SH-SY5Y (cell line): Measurements from ENCODE around the gene TBXAS1.

Experiments used
- GATA2 ChIP-seq: IDR thresholded peaks from 2 replicates; pipeline ENCODE4 v1.6.1; 2011; ENCODE audit warnings: mild to moderate bottlenecking, low read depth, low read length
- GATA3 ChIP-seq: IDR thresholded peaks from 2 replicates; pipeline ENCODE4 v1.6.1; 2011; ENCODE audit warnings: low read depth, mild to moderate bottlenecking, low read length, moderate library complexity

TBXAS1 gene

DNA sequence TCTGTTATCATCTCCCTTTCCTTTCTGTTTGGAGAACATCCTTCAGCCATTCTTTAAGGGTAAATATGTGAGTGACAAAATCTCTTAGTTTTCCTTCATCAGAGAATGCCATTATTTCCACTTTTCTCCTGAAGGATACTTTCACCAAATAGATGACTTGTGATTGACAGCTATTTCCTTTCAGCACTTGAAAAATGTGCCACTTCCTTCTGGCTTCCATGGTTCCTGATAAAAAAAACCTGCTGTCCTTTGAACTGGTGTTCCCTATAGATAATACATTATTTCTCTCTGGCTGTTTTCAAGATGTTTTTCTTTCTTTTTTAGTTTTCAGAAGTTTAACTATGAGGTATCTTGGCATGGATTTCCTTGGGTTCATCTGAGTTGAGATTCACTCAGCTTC is 79.7 kb downstream of the TBXAS1 start:
- no peak for TF ChIP-seq GATA3
- no peak for TF ChIP-seq GATA2

DNA sequence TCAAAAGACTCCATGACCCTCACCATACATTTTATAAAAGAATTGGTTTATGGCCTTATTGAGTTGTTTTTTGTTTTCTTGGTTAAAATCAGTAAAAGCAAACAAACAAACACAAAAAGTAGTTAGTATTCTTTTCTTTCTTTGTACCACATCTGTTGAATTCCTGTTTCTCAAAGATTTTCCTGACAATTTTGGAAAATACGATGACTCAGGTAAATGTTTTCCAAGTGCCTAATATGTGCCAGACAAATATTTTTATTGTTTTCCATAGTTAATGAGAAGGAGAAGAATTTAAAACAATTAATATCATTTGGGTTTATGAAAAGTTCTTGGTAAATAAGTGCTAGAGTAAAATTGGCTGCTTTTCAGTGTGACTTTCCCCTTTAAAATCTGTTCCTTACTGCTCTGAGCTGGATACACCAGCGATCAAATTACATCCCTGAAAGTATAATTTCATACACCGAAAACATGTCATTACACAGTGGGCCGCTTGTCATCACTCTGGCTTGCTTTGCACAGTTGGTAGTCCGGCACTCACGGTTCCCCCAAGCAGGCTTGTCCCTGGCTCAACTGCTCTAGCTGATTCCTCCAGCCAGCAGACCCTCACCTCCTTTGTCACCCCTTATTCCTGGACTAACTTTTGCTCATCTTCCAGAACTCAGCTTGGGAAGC is 80.5 kb downstream of the TBXAS1 start:
- TF ChIP-seq GATA2 (no peak), GATA3 (no peak)

DNA sequence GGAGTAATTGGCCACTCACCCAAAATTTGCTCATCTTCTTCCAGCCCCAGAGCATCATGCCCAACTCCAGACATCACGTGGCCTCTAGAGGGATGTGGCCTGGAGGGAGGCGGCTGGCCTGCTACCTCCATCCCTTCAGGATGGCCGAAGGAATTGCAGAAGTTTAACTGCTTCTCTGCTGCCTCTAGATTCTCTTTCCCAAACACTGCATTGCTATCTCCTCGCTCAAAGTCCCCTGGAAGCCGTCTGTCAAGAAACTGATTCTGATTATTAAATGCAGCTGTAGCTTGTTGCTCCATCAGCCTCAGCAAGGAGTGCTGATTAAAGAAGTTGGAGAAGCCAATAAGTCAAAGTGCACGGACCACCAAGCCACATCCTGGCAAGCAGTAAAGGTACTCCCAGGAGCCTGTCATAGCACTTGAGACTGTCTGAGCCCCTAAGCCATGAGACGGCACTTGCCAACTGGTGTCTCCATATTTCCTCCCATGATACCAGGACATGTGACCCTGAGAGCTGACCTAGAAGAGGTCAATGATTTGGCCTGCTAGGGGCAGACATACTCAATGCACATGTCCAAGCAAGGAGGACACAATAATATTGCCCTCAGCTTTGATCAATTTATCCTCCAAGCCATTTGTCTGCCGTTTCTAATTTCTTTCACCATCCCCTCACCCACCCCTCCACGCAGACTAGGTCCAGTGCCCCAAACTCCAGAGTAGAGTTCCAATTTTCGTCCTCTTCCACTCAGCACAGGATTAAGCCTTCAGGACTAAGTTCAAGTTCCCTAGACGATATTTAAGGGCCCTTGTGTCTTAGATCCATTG is 84.2 kb downstream of the TBXAS1 start:
- TF ChIP-seq GATA3 (no peak), GATA2 (no peak)

DNA sequence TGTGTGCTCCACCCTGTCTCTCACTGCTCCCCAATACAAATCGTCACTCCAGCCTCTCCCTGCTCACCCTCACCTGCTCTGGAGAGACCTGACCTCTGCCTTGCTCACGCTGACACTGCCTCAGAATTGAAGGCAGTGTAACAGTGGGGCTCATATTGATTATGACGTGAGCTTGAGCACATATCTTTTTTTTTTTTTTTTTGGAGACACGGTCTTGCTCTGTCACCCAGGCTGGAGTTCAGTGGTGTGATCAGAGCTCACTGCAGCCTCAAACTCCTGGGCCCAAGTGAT is 84.7 kb downstream of the TBXAS1 start:
- TF ChIP-seq GATA2 (no peak), GATA3 (no peak)

DNA sequence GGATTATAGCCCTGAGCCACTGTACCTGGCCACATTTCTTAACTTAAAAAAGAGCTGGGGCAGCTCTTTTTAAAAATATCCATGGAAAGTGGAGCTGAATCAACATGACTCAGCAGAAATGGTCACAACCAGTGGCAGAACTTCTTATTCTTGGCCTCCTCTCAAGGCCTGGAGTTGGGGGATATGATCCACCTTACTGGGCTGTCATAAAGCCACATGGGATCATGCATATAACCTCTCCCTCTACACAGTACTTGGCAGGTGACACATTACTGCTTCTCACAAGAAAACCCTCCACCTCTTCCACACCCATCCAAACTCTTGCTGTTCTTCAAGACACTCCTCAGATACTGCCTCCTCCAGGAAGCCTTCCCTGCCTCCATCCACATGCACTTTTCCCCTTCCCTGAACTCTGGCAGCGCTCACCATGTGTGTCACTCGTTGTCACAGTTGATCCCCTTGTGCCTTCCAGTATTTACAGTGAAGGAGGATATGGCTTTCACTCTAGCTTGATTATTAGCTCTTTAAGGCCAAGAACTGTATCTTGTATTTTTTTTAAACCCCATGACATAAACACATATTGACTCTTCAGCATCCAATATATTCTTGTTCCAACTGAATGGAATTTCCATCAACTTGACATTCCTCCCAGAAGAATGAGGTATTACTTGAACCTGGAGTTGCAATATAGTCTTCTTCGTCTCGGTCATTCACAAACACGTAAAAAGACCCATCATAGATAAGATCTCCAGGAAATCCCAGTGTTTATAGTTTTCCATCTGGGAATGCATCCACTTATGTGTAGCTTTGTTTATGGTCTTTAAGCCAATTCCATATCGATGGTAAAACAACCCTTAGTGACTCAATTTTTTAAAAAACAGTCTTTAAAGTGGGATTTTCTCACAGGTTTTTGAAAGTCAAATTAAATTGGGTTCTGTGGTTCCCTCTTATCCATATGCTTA is 85.5 kb downstream of the TBXAS1 start:
- TF ChIP-seq GATA3: no peak
- no peak for TF ChIP-seq GATA2

DNA sequence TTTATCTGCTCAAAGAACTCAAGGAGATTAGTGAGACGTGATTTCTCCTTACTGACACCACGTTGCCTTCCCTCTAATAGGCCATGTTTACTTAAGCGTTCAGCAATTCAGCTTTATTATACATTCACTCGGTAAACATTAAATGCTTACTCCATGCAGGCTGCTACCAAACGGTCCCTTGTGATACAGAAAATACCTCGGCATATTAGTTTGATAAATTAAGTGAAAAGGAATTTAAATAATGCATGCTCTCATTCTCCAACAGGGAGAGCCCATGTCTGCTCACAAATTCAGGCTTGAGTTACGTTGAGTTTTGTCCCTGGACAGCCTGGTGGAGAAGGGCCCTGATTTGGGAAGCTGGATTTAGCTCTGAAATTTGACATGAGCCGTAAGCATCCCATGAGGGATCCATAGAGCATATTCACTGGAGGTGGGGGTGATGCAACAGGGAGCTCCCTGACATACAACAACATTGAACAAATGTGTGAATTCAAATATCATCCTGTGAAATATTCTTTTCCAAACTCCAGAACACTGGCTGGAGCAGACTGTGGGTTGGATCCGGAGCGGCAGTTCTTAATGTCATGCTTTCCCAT is 86.3 kb downstream of the TBXAS1 start:
- TF ChIP-seq GATA3: no peak
- TF ChIP-seq GATA2: no peak

DNA sequence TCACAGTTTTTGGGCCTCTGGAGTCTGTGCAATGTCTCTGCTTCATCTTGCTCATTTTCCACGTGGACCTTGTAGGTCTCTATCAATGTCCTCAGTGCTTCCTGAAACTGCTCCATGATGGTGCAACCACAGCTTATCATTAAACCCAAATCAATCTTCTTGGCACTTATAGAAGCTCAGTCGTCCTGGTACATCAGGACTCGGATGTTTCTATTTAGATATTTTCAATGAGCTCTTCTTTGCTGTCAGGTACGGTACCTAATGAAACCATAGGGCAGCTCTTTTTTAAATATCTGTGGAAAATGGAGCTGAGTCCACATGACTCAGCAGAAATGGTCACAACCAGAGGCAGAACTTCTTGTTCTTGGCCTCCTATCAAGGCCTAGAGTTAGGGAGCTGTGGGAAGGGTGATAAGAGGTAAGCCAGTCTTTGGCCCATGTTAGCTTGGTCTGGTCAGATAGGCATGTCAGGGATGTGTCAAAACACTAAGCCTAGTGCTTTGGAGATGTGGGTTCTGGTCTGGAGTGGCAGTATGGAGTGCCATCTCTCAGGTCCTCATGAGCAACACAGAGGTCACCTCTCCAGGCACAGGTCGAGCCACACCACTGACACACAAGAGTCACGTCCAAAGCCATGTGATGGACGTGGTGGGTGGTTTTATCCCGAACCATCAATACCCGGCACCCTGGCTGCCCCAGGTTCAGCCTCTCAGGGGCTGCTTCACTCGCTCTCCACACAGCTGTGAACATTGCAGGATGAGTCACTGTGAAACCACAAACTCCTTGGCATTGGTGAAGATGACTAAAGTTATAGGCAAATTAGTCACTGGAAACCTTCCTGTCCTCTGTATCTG is 87.0 kb downstream of the TBXAS1 start:
- TF ChIP-seq GATA2: no peak
- TF ChIP-seq GATA3: no peak

DNA sequence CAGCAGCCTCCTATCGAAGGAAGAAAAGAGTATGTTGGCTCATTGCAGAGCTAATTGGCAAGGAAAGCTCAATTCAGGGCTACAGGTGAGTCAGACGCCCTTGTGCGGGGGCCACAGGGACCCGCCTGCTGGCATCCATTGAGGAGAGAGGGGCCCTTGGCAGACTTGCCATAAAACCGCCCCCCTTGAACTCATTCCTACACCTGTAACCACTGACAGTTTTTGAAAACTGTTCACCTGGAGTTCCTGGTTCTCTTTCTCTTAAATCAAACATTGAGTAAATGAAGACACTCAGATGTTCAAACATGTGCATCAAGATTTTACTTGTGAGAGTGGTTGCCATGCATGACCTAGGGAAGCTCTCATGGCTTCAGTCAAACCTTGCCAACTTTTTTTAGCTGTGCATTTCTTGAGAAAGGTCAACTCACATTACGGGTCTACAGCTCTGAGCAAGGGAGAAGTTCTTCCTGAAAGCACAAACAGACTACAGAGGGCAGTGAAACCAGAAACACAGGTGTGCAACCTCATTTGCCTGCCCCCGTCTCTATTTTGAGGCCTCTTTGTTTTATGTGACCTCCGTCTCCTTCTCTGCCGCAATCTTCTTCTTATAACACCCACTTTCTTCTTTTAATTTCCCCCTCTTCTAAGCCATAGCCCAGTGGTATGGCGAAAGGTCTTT is 87.8 kb downstream of the TBXAS1 start:
- no peak for TF ChIP-seq GATA3

DNA sequence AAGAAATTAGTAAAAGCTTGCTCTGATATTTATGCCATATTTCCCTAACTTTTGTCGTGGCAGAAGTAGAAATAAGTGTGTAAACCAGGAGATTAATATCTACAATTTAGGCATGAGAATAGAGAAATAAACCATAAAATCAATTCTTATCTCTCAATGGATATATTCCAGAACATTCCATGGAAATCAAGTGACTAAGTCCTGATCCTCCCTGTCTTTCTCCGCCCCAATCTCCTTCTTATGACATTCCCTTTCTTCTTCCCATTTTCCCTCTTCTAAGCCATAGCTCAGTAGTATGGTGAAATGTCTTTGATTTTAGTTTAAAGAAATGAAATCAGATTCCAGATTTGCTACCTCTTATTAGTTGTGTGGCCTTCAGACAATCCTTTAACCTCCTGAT is 88.8 kb downstream of the TBXAS1 start:
- TF ChIP-seq GATA3: no peak

DNA sequence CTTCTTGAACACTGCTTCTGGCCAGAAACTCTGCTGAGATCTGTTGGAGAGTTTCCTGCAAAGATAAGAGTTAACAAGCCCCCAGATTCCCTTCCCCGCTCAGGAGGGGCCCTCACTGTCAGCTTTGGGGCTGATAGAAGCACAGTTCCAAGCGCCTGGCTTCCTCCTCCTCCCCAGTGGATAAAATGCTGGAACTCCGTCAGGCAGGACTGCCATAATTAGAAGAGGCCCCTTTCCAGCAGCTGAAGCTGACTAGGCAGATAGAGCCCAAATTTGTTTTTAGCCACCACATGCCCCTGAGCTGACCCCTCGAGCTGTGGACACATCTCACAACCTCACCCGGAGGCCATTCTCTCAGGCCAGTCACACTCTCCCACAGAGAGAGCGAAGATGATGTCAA is 89.4 kb downstream of the TBXAS1 start:
- TF ChIP-seq GATA3 (no peak), GATA2 (no peak)

DNA sequence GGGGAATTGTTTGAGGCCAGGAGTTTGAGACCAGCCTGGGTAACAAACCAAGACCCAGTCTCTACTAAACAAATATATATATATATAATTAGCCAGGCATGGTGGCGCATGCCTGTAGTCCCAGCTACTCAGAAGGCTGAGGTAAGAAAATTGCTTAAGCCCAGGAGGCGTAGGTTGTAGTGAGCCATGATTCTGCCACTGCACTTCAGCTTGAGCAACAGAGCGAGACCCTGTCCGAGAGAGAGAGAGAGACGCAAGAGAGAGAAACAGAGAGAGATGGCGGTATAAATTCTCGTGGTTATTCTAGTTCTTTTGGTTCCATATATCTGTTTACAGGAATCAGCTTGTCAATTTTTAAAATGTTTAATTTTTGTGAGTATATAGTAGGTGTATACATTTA is 94.0 kb downstream of the TBXAS1 start:
- TF ChIP-seq GATA2 (no peak), GATA3 (no peak)

DNA sequence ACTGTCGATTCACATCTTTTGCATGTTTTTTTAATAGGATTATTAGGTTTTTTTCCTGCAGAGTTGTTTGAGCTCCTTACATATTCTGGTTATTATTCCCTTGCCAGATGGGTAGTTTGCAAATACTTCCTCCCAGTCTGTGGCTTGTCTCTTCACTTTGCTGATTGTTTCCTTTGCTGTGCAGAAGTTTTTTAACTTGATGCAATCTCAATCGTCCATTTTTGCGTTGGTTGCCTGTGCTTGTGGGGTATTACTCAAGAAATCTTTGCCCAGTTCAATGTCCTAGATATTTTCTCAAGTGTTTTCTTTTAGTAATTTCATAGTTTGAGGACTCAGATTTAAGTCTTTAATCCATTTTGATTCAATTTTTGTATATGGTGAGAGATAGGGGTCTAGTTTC is 95.4 kb downstream of the TBXAS1 start:
- TF ChIP-seq GATA3: no peak
- no peak for TF ChIP-seq GATA2

DNA sequence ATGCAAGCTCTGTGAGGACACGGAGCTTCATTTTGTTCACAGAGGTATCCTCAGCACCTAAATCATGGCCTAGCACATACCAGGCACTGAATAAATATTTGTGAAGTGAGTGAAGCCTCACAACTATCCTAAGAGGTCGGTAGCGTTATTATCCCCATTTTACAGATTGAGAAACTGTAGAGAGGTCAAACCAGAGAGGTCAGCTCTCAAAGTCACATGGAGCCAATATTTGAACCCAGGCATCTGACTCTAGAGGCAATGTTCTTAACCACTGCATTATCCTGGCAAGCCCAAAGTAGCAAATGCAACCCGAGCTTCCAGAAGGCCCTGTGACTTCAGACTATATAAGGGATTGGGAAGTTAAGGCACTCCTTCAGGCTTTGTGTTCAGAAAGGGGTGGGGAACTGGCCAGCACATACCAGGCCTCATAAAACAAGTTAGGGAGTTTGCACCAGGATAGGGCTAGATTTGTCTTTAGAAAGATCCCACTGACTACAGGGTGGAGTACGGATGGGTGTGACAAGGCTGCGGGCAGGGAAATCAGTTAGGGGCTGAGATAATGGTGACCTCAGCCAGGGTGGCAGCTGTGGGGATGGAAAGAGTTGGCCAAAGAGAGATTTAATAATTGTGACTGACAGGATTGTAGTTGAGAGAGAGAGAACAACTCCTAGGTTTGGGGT is 101.4 kb downstream of the TBXAS1 start:
- TF ChIP-seq GATA2 (no peak), GATA3 (no peak)

DNA sequence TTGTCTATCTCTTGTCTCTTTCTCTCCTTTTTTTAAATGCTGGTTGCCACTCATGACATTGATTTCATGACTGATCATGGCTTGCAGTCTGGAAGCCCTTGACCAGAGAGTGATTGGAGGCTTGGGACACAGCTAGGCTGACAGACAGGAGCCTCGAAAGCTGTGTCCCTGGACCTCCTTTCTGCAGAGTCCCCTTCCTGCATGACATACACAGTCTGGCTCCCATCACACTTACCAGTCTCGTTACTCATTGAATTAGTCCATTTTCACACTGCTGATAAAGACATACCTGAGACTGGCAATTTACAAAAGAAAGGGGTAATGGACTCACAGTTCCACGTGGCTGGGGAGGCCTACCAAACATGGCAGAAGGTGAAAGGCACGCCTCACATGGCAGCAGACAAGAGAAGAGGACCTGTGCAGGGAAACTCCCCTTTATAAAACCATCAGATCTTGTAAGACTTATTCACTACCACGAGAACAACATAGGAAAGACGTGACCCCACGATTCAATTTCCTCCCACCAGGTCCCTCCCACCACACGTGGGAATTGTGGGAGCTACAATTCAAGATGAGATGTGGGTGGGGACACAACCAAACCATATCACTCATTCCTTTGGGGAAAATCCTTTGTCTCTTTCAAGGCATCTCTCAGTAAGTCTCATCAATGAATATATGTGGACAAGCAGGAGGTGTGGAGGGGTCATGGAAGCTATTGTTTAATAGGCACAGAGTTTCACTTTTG is 102.3 kb downstream of the TBXAS1 start:
- no peak for TF ChIP-seq GATA2
- no peak for TF ChIP-seq GATA3
